CD4-positive, alpha-beta T cell treated with Interleukin-21 for 1 hour (primary cell): ENCODE results near the gene AOAH.

Experiments
- DNase-seq: peaks from one replicate; pipeline ENCODE4 v3.0.0-alpha.2; 2020

Gene AOAH

GRCh38 chr7:36625247-36625646 is 99.0 kb downstream of the AOAH start:
- no peak for DNase-seq

GRCh38 chr7:36623247-36623646 is 101.0 kb downstream of the AOAH start:
- DNase-seq = no peak

GRCh38 chr7:36621396-36621795 is 102.9 kb downstream of the AOAH start:
- DNase-seq = no peak

GRCh38 chr7:36620166-36620708 is 104.1 kb downstream of the AOAH start:
- no peak for DNase-seq

GRCh38 chr7:36617408-36617807 is 106.9 kb downstream of the AOAH start:
- DNase-seq = no peak

GRCh38 chr7:36615852-36616540 is 108.3 kb downstream of the AOAH start:
- no peak for DNase-seq

GRCh38 chr7:36614959-36615358 is 109.3 kb downstream of the AOAH start:
- DNase-seq = no peak

GRCh38 chr7:36613031-36613614 is 111.2 kb downstream of the AOAH start:
- DNase-seq = no peak

GRCh38 chr7:36611703-36612102 is 112.6 kb downstream of the AOAH start:
- DNase-seq = no peak

GRCh38 chr7:36607721-36608095 is 116.6 kb downstream of the AOAH start:
- DNase-seq = no peak

- DNase-seq = no peak
Measured at GRCh38 chr7:36606976-36607720, 117.1 kb downstream of the AOAH start.

- no peak for DNase-seq
Measured at GRCh38 chr7:36606153-36606975, 117.9 kb downstream of the AOAH start.

GRCh38 chr7:36605261-36606051 is 118.8 kb downstream of the AOAH start:
- no peak for DNase-seq

- no peak for DNase-seq
Measured at GRCh38 chr7:36604806-36605205, 119.5 kb downstream of the AOAH start.

GRCh38 chr7:36602934-36603887 is 121.1 kb downstream of the AOAH start:
- DNase-seq = no peak

- no peak for DNase-seq
Measured at GRCh38 chr7:36602511-36602910, 121.8 kb downstream of the AOAH start.

GRCh38 chr7:36601601-36602000 is 122.7 kb downstream of the AOAH start:
- DNase-seq = no peak

- no peak for DNase-seq
Measured at GRCh38 chr7:36600869-36601530, 123.3 kb downstream of the AOAH start.

- DNase-seq = no peak
Measured at GRCh38 chr7:36600314-36600682, 124.0 kb downstream of the AOAH start.

GRCh38 chr7:36599645-36600313 is 124.5 kb downstream of the AOAH start:
- no peak for DNase-seq
